GM23338 (cell line): Measurements from ENCODE around the gene STXBP5L. TPM values are rescaled to one million over a fixed set of nuclear protein-coding genes. Genes with fewer than 3 reads are reported as not detected.

Experiments
- ATAC-seq: fragments of 200-7000 bp; cut with Tn5 transposase; 3 replicates; pipeline ENCODE4 v1.9.1; 2020
- DNase-seq: peaks from one replicate; pipeline ENCODE4 v3.0.0-alpha.2; 2015; ENCODE audit warnings: low spot score
- H2AFZ ChIP-seq: fragments of 200-600 bp; sonication (generic); 2 replicates; pipeline ENCODE4 v1.8.0; 2016; ENCODE audit warnings: antibody characterized with exemption, mild to moderate bottlenecking, moderate library complexity
- H3F3A ChIP-seq: fragments of 200-600 bp; sonication (generic); replicated peaks from 2 replicates; pipeline ENCODE4 v1.8.0; 2017; ENCODE audit warnings: antibody characterized with exemption, mixed run types, low read depth
- H3K27ac ChIP-seq: fragments of 200-600 bp; sonication (generic); 2 replicates; pipeline ENCODE4 v1.6.1; 2016; ENCODE audit warnings: low read depth
- H3K27me3 ChIP-seq: fragments of 200-600 bp; sonication (generic); 2 replicates; pipeline ENCODE4 v1.8.0; 2016; ENCODE audit warnings: mild to moderate bottlenecking, mixed run types, moderate library complexity; ENCODE audit not compliant: insufficient read depth
- H3K36me3 ChIP-seq: fragments of 200-600 bp; sonication (generic); 2 replicates; pipeline ENCODE4 v1.8.0; 2016; ENCODE audit warnings: mild to moderate bottlenecking; ENCODE audit not compliant: insufficient read depth
- H3K4me1 ChIP-seq: fragments of 200-600 bp; sonication (generic); 2 replicates; pipeline ENCODE4 v1.8.0; 2016; ENCODE audit warnings: mild to moderate bottlenecking, moderate library complexity; ENCODE audit not compliant: insufficient read depth
- H3K4me2 ChIP-seq: fragments of 200-600 bp; sonication (generic); 2 replicates; pipeline ENCODE4 v1.7.1; 2017; ENCODE audit warnings: mixed run types
- H3K4me3 ChIP-seq: fragments of 200-600 bp; sonication (generic); 2 replicates; pipeline ENCODE4 v1.6.1; 2016; ENCODE audit warnings: mixed run types
- H3K79me2 ChIP-seq: fragments of 200-600 bp; sonication (generic); replicated peaks from 2 replicates; pipeline ENCODE4 v1.8.0; 2017; ENCODE audit warnings: mild to moderate bottlenecking; ENCODE audit not compliant: insufficient read depth
- H3K9me2 ChIP-seq: fragments of 200-600 bp; sonication (generic); 2 replicates; pipeline ENCODE4 v1.8.0; 2017; ENCODE audit not compliant: insufficient read depth
- H4K20me1 ChIP-seq: fragments of 200-600 bp; sonication (generic); replicated peaks from 2 replicates; pipeline ENCODE4 v1.8.0; 2017; ENCODE audit warnings: mild to moderate bottlenecking; ENCODE audit not compliant: insufficient read depth
- H3K27ac Mint-ChIP-seq: 2 replicates; pipeline ENCODE4 v1.8.0; 2020; ENCODE audit warnings: inconsistent platforms, mild to moderate bottlenecking, moderate library complexity, mixed read lengths
- H3K27me3 Mint-ChIP-seq: 3 replicates; pipeline ENCODE4 v1.8.0; 2022; ENCODE audit warnings: low read depth, mild to moderate bottlenecking, moderate library complexity, mixed read lengths, inconsistent platforms; ENCODE audit not compliant: insufficient read depth, poor library complexity
- H3K36me3 Mint-ChIP-seq: 3 replicates; pipeline ENCODE4 v1.8.0; 2021; ENCODE audit warnings: low read depth, mild to moderate bottlenecking, inconsistent platforms, moderate library complexity, mixed read lengths
- H3K4me1 Mint-ChIP-seq: 3 replicates; pipeline ENCODE4 v1.8.0; 2020; ENCODE audit warnings: mild to moderate bottlenecking, inconsistent platforms, mixed read lengths
- H3K4me3 Mint-ChIP-seq: 3 replicates; pipeline ENCODE4 v1.8.0; 2021; ENCODE audit warnings: moderate library complexity, mild to moderate bottlenecking, inconsistent platforms, mixed read lengths
- H3K9me3 Mint-ChIP-seq: 3 replicates; pipeline ENCODE4 v1.8.0; 2020; ENCODE audit warnings: moderate library complexity, mild to moderate bottlenecking, inconsistent platforms, mixed read lengths
- CREB1 ChIP-seq: fragments of 250-450 bp; sonication (Bioruptor Pico); IDR thresholded peaks from 2 replicates; pipeline ENCODE4 v1.5.0; 2020; ENCODE audit warnings: low read depth, mild to moderate bottlenecking, moderate library complexity
- EZH2 ChIP-seq: fragments of 200-600 bp; sonication (generic); IDR thresholded peaks from one replicate; pipeline ENCODE4 v1.8.0; 2017; ENCODE audit warnings: antibody characterized with exemption, mild to moderate bottlenecking, low read depth; ENCODE audit not compliant: unreplicated experiment
- EZH2phosphoT487 ChIP-seq: fragments of 200-600 bp; sonication (generic); IDR thresholded peaks from one replicate; pipeline ENCODE4 v1.8.1; 2018; ENCODE audit warnings: antibody characterized with exemption; ENCODE audit not compliant: unreplicated experiment
- JUNB ChIP-seq: IDR thresholded peaks from one replicate; pipeline ENCODE4 v1.6.1; 2016; ENCODE audit warnings: antibody characterized with exemption; ENCODE audit not compliant: unreplicated experiment
- NANOG ChIP-seq: IDR thresholded peaks from 2 replicates; pipeline ENCODE4 v1.6.1; 2016; ENCODE audit warnings: antibody characterized with exemption, borderline replicate concordance
- POLR2AphosphoS5 ChIP-seq: IDR thresholded peaks from 2 replicates; pipeline ENCODE4 v1.6.1; 2016; ENCODE audit warnings: antibody characterized with exemption, low read depth
- STAT1 ChIP-seq: IDR thresholded peaks from one replicate; pipeline ENCODE4 v1.6.1; 2016; ENCODE audit warnings: antibody characterized with exemption; ENCODE audit not compliant: unreplicated experiment
- ZNF114 ChIP-seq: fragments of 250-450 bp; sonication (Bioruptor Pico); IDR thresholded peaks from 2 replicates; pipeline ENCODE4 v1.5.0; 2020; ENCODE audit warnings: mild to moderate bottlenecking, moderate library complexity
- ZNF331 ChIP-seq: fragments of 250-450 bp; sonication (Bioruptor Pico); IDR thresholded peaks from 2 replicates; pipeline ENCODE4 v1.5.0; 2020; ENCODE audit warnings: low read depth, mild to moderate bottlenecking, moderate library complexity
- polyA plus RNA-seq: library from polyadenylated mRNA; unstranded; fragments of >200 nt; fragmentation: Nextera tagmentation; extraction: Ambion mirVana; gene quantifications from 2 replicates; pipeline ENCODE4 v1.2.1, GENCODE V29; 2016
- total RNA-seq: library from RNA; depleted of rRNA; stranded (reverse); fragments of >200 nt; shearing (Covaris generic); gene quantifications from 2 replicates; pipeline ENCODE4 v1.2.3, GENCODE V29; 2014
- TF ChIP-seq, protein P1 (sequence below): fragments of 250-450 bp; sonication (Bioruptor Pico); IDR thresholded peaks from 2 replicates; pipeline ENCODE4 v1.5.0; 2020; ENCODE audit warnings: mild to moderate bottlenecking, moderate library complexity
- TF ChIP-seq, protein P2 (sequence below): IDR thresholded peaks from one replicate; pipeline ENCODE4 v1.6.1; 2018; ENCODE audit warnings: antibody characterized with exemption; ENCODE audit not compliant: unreplicated experiment
- TF ChIP-seq, protein P3 (sequence below), 2 experiments: fragments of 200-600 bp in 1 of 2; sonication (generic) in 1 of 2; conservative IDR thresholded peaks; 2 replicates each; pipeline versions ENCODE4 v1.5.1 to v1.6.1; 2016 to 2017; ENCODE audit warnings: antibody characterized with exemption in 2 of 2, low read depth in 2 of 2, mild to moderate bottlenecking in 2 of 2, moderate library complexity in 1 of 2
- TF ChIP-seq, protein P4 (sequence below): IDR thresholded peaks from 2 replicates; pipeline ENCODE4 v1.6.1; 2016; ENCODE audit warnings: antibody characterized with exemption

Gene STXBP5L
- total and polyA plus RNA-seq, 2 experiments from 2014 or later: 4.2 to 6.0 TPM

DNA sequence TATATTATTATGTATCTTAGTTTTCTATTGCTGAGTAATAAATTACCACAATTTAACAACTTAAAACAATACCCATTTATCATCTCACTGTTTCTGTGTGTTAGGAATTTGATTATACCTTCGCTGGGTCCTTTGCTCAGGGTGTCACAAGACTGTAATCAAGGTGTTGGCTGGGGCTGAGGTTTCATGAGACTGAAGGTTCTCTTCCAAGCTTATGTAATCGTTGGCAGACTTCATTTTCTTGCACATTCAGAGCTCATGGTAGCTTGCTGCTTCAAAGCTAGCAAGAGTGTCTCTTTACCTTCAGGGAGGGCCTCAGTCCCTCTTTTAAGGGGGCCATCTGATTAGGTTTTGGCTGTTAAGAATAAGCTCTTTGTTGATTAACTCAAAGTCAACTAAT, 344.7 kb downstream of the STXBP5L start:
- Histone ChIP-seq H3K4me3 (no peak overlapping the region), H4K20me1 (no peaks in the 10 kb centered on the region), H3K27me3 (no peaks in the 10 kb centered on the region), H3K36me3 (no peaks in the 10 kb centered on the region), H3K4me2 (no peak overlapping the region), H3K4me1 (no peaks in the 10 kb centered on the region), H3F3A (no peaks in the 10 kb centered on the region), H3K27ac (no peak overlapping the region), H2AFZ (no peak overlapping the region), H3K9me2 (no peaks in the 10 kb centered on the region), H3K79me2 (no peaks in the 10 kb centered on the region)
- H3K27me3 Mint-ChIP-seq: no peaks in the 10 kb centered on the region
- no peak overlapping the region for H3K4me3 Mint-ChIP-seq
- TF ChIP-seq, protein P1, sequence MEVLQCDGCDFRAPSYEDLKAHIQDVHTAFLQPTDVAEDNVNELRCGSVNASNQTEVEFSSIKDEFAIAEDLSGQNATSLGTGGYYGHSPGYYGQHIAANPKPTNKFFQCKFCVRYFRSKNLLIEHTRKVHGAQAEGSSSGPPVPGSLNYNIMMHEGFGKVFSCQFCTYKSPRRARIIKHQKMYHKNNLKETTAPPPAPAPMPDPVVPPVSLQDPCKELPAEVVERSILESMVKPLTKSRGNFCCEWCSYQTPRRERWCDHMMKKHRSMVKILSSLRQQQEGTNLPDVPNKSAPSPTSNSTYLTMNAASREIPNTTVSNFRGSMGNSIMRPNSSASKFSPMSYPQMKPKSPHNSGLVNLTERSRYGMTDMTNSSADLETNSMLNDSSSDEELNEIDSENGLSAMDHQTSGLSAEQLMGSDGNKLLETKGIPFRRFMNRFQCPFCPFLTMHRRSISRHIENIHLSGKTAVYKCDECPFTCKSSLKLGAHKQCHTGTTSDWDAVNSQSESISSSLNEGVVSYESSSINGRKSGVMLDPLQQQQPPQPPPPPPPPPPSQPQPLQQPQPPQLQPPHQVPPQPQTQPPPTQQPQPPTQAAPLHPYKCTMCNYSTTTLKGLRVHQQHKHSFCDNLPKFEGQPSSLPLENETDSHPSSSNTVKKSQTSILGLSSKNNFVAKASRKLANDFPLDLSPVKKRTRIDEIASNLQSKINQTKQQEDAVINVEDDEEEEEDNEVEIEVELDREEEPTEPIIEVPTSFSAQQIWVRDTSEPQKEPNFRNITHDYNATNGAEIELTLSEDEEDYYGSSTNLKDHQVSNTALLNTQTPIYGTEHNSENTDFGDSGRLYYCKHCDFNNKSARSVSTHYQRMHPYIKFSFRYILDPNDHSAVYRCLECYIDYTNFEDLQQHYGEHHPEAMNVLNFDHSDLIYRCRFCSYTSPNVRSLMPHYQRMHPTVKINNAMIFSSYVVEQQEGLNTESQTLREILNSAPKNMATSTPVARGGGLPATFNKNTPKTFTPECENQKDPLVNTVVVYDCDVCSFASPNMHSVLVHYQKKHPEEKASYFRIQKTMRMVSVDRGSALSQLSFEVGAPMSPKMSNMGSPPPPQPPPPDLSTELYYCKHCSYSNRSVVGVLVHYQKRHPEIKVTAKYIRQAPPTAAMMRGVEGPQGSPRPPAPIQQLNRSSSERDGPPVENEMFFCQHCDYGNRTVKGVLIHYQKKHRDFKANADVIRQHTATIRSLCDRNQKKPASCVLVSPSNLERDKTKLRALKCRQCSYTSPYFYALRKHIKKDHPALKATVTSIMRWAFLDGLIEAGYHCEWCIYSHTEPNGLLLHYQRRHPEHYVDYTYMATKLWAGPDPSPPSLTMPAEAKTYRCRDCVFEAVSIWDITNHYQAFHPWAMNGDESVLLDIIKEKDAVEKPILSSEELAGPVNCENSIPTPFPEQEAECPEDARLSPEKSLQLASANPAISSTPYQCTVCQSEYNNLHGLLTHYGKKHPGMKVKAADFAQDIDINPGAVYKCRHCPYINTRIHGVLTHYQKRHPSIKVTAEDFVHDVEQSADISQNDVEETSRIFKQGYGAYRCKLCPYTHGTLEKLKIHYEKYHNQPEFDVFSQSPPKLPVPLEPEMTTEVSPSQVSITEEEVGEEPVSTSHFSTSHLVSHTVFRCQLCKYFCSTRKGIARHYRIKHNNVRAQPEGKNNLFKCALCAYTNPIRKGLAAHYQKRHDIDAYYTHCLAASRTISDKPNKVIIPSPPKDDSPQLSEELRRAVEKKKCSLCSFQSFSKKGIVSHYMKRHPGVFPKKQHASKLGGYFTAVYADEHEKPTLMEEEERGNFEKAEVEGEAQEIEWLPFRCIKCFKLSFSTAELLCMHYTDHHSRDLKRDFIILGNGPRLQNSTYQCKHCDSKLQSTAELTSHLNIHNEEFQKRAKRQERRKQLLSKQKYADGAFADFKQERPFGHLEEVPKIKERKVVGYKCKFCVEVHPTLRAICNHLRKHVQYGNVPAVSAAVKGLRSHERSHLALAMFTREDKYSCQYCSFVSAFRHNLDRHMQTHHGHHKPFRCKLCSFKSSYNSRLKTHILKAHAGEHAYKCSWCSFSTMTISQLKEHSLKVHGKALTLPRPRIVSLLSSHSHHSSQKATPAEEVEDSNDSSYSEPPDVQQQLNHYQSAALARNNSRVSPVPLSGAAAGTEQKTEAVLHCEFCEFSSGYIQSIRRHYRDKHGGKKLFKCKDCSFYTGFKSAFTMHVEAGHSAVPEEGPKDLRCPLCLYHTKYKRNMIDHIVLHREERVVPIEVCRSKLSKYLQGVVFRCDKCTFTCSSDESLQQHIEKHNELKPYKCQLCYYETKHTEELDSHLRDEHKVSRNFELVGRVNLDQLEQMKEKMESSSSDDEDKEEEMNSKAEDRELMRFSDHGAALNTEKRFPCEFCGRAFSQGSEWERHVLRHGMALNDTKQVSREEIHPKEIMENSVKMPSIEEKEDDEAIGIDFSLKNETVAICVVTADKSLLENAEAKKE: no peak
- TF ChIP-seq, protein P2, sequence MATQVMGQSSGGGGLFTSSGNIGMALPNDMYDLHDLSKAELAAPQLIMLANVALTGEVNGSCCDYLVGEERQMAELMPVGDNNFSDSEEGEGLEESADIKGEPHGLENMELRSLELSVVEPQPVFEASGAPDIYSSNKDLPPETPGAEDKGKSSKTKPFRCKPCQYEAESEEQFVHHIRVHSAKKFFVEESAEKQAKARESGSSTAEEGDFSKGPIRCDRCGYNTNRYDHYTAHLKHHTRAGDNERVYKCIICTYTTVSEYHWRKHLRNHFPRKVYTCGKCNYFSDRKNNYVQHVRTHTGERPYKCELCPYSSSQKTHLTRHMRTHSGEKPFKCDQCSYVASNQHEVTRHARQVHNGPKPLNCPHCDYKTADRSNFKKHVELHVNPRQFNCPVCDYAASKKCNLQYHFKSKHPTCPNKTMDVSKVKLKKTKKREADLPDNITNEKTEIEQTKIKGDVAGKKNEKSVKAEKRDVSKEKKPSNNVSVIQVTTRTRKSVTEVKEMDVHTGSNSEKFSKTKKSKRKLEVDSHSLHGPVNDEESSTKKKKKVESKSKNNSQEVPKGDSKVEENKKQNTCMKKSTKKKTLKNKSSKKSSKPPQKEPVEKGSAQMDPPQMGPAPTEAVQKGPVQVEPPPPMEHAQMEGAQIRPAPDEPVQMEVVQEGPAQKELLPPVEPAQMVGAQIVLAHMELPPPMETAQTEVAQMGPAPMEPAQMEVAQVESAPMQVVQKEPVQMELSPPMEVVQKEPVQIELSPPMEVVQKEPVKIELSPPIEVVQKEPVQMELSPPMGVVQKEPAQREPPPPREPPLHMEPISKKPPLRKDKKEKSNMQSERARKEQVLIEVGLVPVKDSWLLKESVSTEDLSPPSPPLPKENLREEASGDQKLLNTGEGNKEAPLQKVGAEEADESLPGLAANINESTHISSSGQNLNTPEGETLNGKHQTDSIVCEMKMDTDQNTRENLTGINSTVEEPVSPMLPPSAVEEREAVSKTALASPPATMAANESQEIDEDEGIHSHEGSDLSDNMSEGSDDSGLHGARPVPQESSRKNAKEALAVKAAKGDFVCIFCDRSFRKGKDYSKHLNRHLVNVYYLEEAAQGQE: no peak
- TF ChIP-seq EZH2phosphoT487 (no peak), JUNB (no peak), POLR2AphosphoS5 (no peak), ZNF331 (no peak), NANOG (no peak), EZH2 (no peak), STAT1 (no peak), CREB1 (CRISPR knock-in tag) (no peak), ZNF114 (no peak)
- TF ChIP-seq, protein P3, sequence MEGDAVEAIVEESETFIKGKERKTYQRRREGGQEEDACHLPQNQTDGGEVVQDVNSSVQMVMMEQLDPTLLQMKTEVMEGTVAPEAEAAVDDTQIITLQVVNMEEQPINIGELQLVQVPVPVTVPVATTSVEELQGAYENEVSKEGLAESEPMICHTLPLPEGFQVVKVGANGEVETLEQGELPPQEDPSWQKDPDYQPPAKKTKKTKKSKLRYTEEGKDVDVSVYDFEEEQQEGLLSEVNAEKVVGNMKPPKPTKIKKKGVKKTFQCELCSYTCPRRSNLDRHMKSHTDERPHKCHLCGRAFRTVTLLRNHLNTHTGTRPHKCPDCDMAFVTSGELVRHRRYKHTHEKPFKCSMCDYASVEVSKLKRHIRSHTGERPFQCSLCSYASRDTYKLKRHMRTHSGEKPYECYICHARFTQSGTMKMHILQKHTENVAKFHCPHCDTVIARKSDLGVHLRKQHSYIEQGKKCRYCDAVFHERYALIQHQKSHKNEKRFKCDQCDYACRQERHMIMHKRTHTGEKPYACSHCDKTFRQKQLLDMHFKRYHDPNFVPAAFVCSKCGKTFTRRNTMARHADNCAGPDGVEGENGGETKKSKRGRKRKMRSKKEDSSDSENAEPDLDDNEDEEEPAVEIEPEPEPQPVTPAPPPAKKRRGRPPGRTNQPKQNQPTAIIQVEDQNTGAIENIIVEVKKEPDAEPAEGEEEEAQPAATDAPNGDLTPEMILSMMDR (conservative IDR thresholded peaks at IDR 0.05; ENCODE audit: low read depth in 2 of 2): no peak
- TF ChIP-seq, protein P4, sequence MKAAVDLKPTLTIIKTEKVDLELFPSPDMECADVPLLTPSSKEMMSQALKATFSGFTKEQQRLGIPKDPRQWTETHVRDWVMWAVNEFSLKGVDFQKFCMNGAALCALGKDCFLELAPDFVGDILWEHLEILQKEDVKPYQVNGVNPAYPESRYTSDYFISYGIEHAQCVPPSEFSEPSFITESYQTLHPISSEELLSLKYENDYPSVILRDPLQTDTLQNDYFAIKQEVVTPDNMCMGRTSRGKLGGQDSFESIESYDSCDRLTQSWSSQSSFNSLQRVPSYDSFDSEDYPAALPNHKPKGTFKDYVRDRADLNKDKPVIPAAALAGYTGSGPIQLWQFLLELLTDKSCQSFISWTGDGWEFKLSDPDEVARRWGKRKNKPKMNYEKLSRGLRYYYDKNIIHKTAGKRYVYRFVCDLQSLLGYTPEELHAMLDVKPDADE: no peak
- H3K36me3 Mint-ChIP-seq: 0 out of 3 replicates have a peak, but pooled peaks cover 3% of the 10 kb centered on the region
- no peak overlapping the region for H3K27ac Mint-ChIP-seq
- DNase-seq (no peak), ATAC-seq (no peak)
- no peaks in the 10 kb centered on the region for H3K9me3 Mint-ChIP-seq
- no peaks in the 10 kb centered on the region for H3K4me1 Mint-ChIP-seq
